ENCODE data around the gene FNBP1. TPM values are rescaled to one million over a fixed set of nuclear protein-coding genes. Genes with fewer than 3 reads are reported as not detected.

FNBP1 gene
- total RNA-seq, 1 donor from 2014 or later = 12.1 TPM

- no peak for DNase-seq (ENCODE audit: low read depth)
- Histone ChIP-seq H3K27me3 (ENCODE audit: control insufficient read depth, insufficient read depth, low read length) (no peaks in the 10 kb centered on the region), H3K36me3 (ENCODE audit: control insufficient read depth, insufficient read depth, low read length) (no peaks in the 10 kb centered on the region), H3K4me3 (ENCODE audit: low read depth, low read length) (peak overlapping the region; percentile 92)
- TF ChIP-seq, protein P1, sequence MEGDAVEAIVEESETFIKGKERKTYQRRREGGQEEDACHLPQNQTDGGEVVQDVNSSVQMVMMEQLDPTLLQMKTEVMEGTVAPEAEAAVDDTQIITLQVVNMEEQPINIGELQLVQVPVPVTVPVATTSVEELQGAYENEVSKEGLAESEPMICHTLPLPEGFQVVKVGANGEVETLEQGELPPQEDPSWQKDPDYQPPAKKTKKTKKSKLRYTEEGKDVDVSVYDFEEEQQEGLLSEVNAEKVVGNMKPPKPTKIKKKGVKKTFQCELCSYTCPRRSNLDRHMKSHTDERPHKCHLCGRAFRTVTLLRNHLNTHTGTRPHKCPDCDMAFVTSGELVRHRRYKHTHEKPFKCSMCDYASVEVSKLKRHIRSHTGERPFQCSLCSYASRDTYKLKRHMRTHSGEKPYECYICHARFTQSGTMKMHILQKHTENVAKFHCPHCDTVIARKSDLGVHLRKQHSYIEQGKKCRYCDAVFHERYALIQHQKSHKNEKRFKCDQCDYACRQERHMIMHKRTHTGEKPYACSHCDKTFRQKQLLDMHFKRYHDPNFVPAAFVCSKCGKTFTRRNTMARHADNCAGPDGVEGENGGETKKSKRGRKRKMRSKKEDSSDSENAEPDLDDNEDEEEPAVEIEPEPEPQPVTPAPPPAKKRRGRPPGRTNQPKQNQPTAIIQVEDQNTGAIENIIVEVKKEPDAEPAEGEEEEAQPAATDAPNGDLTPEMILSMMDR (IDR thresholded peaks at IDR 0.05; ENCODE audit: insufficient read depth, low read length, poor library complexity, severe bottlenecking) = no peak
Observed at GRCh38 chr9:130043654-130044623, 950 bp upstream of the FNBP1 start.

DNA sequence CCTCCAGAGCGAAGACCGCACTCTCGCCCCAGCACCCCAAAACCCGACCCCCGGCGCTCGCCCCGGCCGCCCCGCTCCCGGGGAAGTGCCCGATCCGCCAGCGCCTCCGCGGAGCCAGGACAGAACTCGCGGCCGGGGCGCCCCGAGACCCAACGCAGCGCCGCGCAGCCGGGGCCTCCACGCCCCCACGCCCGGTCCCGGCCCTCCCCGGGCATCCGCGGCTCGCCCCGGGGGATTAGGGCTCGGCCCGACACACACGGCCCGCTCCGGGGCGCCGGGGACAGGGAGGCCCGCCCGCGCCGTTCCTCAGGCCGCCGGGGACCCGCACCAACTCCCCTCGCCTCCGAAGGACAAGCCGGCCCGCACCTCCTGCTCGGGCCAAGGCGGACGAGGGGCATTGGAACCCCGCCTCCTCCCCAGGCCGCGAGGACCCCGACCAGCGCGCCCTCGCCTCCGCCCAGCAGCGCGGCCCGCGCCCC is 544 bp downstream of the FNBP1 start:
- H3K27me3 ChIP-seq (ENCODE audit: control insufficient read depth, insufficient read depth, low read length) = no peaks in the 10 kb centered on the region
- H3K36me3 ChIP-seq (ENCODE audit: control insufficient read depth, insufficient read depth, low read length) = no peaks in the 10 kb centered on the region
- peak overlapping the region; percentile 92 for H3K4me3 ChIP-seq (ENCODE audit: low read depth, low read length)
- no peak for DNase-seq (ENCODE audit: low read depth)
- TF ChIP-seq, protein P1 (IDR thresholded peaks at IDR 0.05; ENCODE audit: insufficient read depth, low read length, poor library complexity, severe bottlenecking) = no peak

DNA sequence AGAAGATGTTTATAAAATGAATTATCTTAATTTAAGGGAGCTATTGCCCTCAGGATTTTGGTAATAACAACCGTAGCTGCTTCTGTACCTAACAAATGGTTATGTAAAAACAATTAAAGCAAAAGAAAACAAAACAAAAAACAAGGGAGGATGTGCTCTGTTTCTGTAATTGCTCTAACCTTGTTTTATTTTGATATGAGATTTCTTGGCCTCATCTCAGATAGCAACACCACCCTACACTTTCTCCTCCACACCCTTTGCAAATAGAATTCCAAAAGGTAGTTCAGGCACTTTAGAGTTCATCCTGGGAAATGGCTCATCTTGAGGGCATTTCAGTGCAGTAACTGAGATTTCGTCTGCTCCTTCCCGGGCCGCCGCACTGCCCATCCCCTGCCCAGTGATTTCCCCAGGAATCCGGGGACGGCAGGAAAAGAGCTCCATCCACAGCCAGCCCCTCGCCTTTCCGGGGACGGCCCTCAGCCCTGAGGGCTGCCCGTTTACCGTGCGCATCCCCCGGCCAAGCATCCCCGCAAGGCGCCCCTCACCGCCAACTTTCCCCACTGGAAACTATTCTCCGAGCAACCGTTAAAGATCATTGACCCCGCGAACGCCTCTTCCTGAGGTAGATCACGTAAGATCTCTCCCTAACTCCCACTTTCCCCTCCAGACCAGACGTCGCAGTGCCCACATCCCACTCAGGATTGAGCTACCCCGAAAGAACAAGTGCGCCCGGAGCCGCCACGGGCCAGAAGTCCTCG is 1.2 kb downstream of the FNBP1 start:
- no peaks in the 10 kb centered on the region for H3K27me3 ChIP-seq (ENCODE audit: control insufficient read depth, insufficient read depth, low read length)
- DNase-seq (ENCODE audit: low read depth) = no peak

GRCh38 chr9:130040984-130041647 is 1.9 kb downstream of the FNBP1 start:
- TF ChIP-seq, protein P1 (IDR thresholded peaks at IDR 0.05; ENCODE audit: insufficient read depth, low read length, poor library complexity, severe bottlenecking) = no peak
- Histone ChIP-seq H3K4me3 (ENCODE audit: low read depth, low read length) (no peak overlapping the region), H3K36me3 (ENCODE audit: control insufficient read depth, insufficient read depth, low read length) (no peaks in the 10 kb centered on the region), H3K27me3 (ENCODE audit: control insufficient read depth, insufficient read depth, low read length) (no peaks in the 10 kb centered on the region)
- no peak for DNase-seq (ENCODE audit: low read depth)

More for the DNA sequence above, 1.2 kb downstream of the FNBP1 start:
- TF ChIP-seq, protein P1 (IDR thresholded peaks at IDR 0.05; ENCODE audit: insufficient read depth, low read length, poor library complexity, severe bottlenecking) = no peak
- Histone ChIP-seq H3K36me3 (ENCODE audit: control insufficient read depth, insufficient read depth, low read length) (no peaks in the 10 kb centered on the region), H3K4me3 (ENCODE audit: low read depth, low read length) (peak overlapping the region; percentile 92)

GRCh38 chr9:130039528-130040147 is 3.4 kb downstream of the FNBP1 start:
- no peak for DNase-seq (ENCODE audit: low read depth)
- no peaks in the 10 kb centered on the region for H3K36me3 ChIP-seq (ENCODE audit: control insufficient read depth, insufficient read depth, low read length)
- no peak overlapping the region for H3K4me3 ChIP-seq (ENCODE audit: low read depth, low read length)
- TF ChIP-seq, protein P1 (IDR thresholded peaks at IDR 0.05; ENCODE audit: insufficient read depth, low read length, poor library complexity, severe bottlenecking) = peak; percentile 16
- no peaks in the 10 kb centered on the region for H3K27me3 ChIP-seq (ENCODE audit: control insufficient read depth, insufficient read depth, low read length)
